SHP77 treated with DMSO at 0.1 percent for 48 hours (cell line): ENCODE results near the gene ABHD4.
A peak's percentile ranks its signal among the peaks of the same experiment; 100 is the strongest.
"Not testable (repeated sequence)": the region's sequence is repeated elsewhere in the genome, so short reads cannot be mapped to it uniquely, and the experiment has no call there.

Source experiments
- DNase-seq: peaks from one replicate; lab custom pipeline; 2025; lab: John Stamatoyannopoulos, UW

The ABHD4 gene

GRCh38 chr14:22598099-22598895, at the start of gene ABHD4:
ABHD4 (plus strand) TSS chr14:22598300; CDS start chr14:22598307, 7 bp downstream.
- DNase-seq, result peak; percentile 25

GRCh38 chr14:22549324-22549962, 48.7 kb upstream of the ABHD4 start:
- DNase-seq, result no peak

GRCh38 chr14:22549981-22550673, 48.0 kb upstream of the ABHD4 start:
- DNase-seq, result no peak

- DNase-seq, result no peak
These were observed 46.5 kb upstream of the ABHD4 start for GRCh38 chr14:22551605-22551997.

- DNase-seq, result no peak
These were observed 45.9 kb upstream of the ABHD4 start for GRCh38 chr14:22552001-22552826.

- no peak for DNase-seq
These were observed 45.3 kb upstream of the ABHD4 start for GRCh38 chr14:22552827-22553076.

- no peak for DNase-seq
These were observed 44.7 kb upstream of the ABHD4 start for GRCh38 chr14:22553445-22553844.

- DNase-seq, result not testable (repeated sequence)
These were observed 44.1 kb upstream of the ABHD4 start for GRCh38 chr14:22553861-22554497.

- no peak for DNase-seq
These were observed 43.4 kb upstream of the ABHD4 start for GRCh38 chr14:22554498-22555383.

- DNase-seq, result no peak
These were observed 42.6 kb upstream of the ABHD4 start for GRCh38 chr14:22555384-22556011.

- no peak for DNase-seq
These were observed 41.8 kb upstream of the ABHD4 start for GRCh38 chr14:22556021-22556989.

GRCh38 chr14:22556990-22557623, 41.0 kb upstream of the ABHD4 start:
- peak; percentile 66 for DNase-seq

GRCh38 chr14:22557846-22558220, 40.3 kb upstream of the ABHD4 start:
- no peak for DNase-seq

- DNase-seq, result no peak
These were observed 39.7 kb upstream of the ABHD4 start for GRCh38 chr14:22558221-22558913.

- DNase-seq, result no peak
These were observed 39.1 kb upstream of the ABHD4 start for GRCh38 chr14:22559041-22559440.

GRCh38 chr14:22560662-22561365, 37.3 kb upstream of the ABHD4 start:
- no peak for DNase-seq

- DNase-seq, result no peak
These were observed 36.8 kb upstream of the ABHD4 start for GRCh38 chr14:22561366-22561660.
